Measurements from ENCODE around the gene ECI1.
A peak's percentile ranks its signal among the peaks of the same experiment; 100 is the strongest.

The ECI1 gene, protein sequence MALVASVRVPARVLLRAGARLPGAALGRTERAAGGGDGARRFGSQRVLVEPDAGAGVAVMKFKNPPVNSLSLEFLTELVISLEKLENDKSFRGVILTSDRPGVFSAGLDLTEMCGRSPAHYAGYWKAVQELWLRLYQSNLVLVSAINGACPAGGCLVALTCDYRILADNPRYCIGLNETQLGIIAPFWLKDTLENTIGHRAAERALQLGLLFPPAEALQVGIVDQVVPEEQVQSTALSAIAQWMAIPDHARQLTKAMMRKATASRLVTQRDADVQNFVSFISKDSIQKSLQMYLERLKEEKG

DNA sequence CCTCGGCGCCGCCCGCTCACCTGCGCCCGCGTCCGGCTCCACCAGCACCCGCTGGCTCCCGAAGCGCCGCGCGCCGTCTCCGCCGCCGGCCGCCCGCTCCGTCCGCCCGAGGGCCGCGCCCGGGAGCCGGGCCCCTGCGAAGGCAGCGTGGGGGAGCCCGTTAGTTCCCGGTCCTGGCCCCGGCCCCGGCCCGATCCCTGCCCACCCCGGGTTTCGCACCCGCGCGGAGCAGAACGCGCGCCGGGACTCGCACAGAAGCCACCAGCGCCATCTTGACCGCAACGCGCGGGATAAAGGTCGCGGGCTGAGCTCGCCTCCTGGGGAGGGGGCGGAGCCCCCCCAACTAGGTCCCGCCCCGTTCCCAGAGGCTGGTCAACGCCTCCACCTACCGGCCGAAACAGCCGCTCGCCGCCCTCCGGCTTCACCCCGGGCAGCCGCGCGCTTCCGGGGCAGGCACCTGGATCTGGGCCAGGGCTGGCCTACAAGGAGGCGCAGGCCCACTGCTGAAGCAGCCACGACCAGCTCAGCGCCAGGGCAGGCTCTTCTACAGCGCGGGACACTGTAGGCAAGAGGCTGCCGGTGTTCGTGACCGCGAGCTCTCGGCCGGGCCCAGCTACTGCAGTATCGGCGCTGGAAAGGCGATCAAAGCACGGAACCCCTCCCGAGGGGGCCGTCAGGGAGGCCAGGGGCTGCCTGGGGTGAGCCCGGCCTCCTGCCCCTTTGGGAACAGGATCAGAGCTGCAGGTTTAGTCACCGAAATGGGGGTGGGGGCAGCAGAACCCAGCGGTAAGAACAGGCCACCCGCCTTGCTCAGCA lies at the start of gene ECI1:
Gene ECI1, minus strand, starts transcription at position 292 of the 816 bp plus-strand sequence. Its CDS starts 21 bp downstream, at position 271.
- peak; percentile 79 to 98 (median 93) for DNase-seq
- intact Hi-C loops (cut with DNase I) = no loop called here

DNA sequence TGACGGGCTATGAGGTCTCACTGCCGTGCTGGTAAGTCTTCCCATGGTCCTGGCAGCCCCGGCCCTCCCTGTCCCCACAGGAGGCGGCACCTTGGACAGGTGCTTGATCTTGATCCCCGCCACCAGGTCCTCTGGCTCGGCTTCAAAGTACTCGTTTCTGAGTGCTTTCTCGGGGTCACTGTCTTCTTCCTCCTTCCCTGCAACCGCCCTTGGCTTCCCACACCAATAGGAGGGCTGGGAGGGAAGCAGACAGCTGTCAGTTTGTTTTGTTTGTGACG lies 48.5 kb upstream of the ECI1 start:
- intact Hi-C loops (cut with DNase I) = no loop called here
- no peak for DNase-seq

DNA sequence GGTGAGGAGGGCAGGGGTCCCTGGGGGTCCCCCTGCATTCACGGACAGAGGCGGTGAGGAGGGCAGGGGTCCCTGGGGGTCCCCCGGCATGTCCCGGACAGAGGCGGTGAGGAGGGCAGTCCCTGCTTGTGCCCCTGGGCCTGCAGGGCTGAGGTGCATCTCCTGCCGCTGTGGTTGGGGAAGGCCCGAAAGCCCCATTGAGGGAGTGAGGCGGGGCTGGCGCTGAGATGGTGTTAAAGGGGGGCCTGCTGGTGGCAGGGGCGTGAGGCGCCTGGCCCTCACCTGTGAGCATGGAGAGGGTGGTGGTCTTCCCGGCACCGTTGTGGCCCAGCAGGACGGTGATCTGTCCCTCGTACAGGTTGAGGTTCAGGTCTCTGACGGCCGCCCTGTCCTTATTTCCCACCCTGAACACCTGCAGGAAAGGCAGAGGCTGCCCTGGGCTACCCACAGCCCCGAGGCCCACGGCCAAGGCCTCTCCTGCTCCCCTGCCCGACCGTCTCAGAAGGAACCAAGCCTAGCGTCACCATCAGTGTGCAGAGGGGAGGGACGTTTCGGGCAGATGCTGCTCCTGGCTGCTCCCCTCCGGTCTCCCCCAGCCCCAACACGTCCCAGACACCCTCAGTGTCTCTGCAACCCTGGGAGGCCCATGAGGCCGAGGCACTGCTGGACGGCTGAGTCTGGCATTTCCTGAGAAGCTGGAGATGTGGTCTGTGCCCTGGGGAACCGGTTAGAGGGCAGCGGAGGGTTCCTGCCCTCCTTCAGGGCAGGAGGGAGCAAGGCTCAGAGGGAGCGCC lies 47.9 kb upstream of the ECI1 start:
- no peak for DNase-seq
- intact Hi-C loops (cut with DNase I) = no loop called here

DNA sequence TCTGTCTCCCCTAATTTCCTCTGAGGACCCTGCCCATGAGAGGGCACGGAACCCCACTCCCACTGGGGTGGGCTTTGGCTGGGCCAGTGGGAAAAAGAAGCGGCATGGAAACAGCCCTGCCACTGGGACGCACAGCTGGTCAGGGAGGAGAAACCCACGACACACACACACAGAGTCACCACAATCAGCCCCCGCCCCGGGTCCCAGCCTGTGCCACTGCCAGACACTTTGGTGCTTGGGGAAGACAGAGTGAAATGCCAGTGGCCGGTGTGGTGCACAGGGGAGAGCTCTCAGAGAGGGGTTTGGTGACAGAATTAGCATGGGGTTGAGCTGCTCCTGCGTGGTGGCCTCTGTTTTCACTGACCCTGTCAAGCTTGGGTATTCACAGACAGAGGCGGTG lies 47.2 kb upstream of the ECI1 start:
- intact Hi-C loops (cut with DNase I) = no loop called here
- no peak for DNase-seq

DNA sequence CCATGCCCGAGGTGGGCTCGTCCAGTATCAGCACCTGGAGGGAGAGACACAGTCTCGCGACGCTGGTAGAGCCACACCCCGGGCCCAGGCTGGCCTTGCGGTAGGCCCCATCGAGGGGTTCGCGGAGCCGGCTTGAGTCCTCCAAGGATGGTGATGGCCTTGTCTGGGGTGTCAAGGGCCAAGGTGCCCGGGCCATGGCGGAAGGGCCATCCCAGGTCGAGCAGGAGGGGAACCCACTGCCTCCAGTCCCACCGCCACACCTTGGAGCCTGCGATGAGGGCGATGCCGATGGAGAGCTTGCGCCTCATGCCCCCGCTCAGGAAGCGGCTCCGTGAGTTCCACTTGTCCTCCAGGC lies 46.1 kb upstream of the ECI1 start:
- intact Hi-C loops (cut with DNase I) = no loop called here
- DNase-seq = no peak

DNA sequence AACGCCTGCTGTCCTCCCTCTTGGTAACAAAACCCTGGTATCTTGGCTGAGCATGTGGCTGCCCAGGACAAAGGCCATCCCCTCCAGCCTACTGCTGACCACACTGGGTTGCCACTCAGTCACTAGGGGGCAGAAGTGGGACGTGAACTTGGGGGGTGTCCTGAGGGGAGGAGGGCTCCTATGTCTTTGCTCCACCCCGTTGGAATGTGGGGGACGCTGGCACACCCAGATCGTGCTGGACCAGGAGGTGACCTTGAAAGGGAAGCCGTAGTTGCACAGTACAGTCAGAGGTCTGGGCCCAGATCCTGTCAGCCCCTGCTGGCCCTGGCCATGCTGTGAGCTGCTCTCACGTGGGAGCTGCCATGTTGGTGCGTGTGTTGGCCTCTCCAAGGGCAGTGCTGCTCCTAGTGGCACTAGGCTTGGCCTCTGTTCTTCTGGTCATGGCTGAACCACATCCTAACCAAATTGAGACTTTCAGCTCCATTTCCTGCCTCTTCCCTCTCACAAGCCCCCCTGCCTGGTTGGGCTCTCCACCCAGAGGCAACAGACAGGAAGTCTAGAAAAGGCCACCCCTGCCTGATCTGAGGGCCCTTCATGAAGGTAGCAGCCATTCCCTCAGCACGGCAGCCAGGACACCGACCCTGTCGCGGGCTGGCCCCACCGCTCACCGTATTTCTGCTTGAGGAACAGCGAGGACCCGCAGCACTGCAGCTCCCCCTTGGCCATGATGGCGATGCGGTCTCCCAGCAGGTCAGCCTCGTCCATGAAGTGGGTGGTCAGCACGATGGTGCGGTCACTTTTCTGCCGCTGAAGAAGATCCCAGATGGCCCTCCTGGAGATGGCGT lies 45.5 kb upstream of the ECI1 start:
- intact Hi-C loops (cut with DNase I) = no loop called here
- DNase-seq = peak in 16 of 42 donors; percentile 11 to 61 (median 26)

DNA sequence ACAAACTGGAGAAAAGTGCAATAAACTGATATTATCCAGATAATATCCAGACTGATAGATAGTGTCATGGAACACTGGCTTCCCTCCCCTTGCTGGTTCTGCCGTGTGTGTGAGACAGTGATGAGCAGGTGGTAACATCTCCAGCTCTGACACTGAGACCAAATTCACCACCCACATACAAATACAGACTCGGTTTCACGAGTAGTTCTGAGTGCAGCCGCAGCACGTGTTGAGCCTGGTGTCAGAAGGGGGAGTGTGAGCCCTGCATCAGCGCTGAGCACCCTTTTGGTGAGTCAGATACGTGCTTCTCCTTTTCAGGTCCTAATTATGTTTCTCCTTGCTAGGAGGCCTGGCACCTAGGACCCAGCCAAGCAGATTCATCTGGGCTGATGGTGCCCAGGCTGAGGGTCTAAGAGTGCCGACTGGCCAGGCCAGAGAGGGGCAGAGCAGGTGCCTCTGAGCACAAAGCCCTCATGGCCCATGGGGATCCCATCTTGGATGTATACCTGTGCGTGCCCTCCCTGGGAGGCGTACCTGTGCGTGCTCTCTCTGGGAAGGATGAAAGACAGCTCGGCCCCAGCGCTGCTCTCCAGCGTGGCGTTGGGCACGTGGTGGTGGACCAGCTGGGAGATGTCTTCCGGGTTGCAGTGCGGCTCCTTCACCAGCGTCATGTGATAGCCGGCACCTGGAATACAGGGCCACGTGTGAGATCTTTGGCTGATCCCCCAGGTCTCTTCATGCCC lies 43.8 kb upstream of the ECI1 start:
- peak; percentile 47 to 93 (median 78) for DNase-seq
- intact Hi-C loops (cut with DNase I) = no loop called here

DNA sequence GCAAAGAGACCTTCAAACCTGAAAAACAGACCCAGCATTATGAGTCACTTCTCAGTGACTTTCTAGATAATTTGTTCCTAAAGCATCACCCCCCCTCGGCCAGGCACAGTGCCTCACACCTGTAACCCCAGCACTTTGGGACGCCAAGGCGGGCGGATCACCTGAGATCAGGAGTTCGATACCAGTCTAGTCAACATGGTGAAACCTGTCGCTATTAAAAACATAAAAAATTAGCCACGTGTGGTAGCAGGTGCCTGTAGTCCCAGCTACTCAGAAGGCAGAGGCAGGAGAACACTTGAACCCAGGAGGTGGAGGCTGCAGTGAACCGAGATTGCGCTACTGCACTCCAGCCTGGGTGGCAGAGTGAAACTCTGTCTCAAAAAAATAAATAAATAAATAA lies 40.8 kb upstream of the ECI1 start:
- intact Hi-C loops (cut with DNase I) = no loop called here
- no peak for DNase-seq

DNA sequence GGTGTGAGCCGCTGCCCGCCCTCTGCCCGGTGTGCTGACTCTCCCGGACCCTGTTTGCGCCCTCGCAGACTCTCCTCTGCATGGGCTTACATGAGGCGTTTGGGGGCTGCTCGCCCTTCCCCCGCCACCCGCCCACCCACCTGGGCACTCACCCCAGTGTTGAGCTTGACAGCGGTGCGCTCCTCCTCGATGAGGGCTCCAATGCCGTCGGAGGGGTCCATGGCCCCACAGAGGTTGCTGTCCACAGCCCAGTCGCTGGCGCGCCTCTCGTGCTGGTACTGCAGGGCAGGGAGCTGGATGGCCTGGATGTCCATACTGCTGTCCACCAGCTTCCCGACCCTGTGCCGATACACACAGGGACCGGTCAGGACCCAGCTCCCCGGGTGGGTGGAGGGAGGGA lies 37.9 kb upstream of the ECI1 start:
- DNase-seq = no peak
- intact Hi-C loops (cut with DNase I) = no loop called here

DNA sequence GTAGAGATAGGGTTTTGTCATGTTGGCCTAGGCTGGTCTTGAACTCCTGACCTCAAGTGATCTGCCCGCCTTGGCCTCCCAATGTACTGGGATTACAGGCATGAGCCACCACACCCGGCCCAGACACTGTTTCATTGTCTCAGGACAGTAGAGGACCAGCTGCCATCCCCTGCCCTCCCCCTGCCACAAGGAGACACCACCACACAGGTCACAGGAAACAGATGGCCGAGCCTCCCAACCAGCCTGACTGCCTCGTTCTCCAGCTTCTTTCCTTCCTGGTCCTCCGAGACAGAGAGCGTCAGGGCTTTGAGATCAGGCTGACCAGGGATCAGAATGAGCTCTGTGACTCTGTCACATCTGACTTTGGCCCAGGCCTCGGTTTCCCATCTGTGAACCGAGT lies 37.3 kb upstream of the ECI1 start:
- intact Hi-C loops (cut with DNase I) = no loop called here
- no peak for DNase-seq

DNA sequence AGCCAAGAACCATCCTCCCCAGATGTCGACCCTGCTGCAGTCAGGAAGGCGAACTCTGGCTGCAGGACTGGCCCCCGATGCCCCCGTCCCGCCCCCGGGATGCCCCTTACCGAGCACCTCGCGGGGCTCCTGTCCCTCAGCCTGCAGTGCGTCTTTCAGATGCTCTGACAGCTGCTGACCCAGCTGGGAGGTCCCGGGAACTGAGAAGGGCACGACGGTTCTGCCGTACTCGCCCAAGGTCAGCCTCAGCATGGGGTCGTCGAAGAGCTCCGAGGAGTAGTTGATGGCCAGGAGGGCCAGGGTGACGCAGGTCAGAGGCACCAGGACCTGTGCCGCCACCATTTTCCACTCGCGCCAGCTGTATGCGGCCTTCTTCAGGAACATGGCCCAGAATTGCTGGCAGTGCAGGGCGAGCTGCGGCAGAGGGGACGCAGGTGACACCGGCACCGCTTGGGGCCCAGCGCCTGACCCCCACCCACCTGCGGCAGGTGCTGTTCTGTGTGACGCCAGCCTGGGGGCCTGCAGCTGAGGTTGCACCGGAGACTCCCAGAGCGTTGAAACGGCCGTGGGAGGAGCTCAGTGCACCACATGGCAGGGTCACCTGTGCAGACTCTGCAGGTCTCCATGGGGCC lies 36.6 kb upstream of the ECI1 start:
- intact Hi-C loops (cut with DNase I) = no loop called here
- no peak for DNase-seq

DNA sequence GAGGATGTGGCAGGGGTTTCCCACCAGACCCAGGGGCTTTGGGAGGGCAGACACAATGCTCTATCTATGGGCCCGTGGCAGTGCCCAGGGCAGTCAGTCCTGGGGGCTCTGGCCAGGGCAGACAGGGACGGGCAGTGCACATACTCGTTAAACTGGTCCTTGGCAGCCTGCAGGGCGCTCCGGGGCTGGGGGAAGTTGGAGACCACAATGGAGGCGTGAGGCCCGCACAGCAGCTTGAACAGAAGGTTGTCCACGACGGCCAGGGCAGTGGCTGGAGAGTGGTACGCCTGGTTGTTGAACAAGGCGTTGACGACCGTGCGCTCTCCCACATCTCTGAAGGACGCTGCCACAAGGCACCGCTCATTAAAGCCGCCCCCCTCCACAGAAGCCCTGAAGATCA lies 35.2 kb upstream of the ECI1 start:
- DNase-seq = no peak
- intact Hi-C loops (cut with DNase I) = no loop called here

DNA sequence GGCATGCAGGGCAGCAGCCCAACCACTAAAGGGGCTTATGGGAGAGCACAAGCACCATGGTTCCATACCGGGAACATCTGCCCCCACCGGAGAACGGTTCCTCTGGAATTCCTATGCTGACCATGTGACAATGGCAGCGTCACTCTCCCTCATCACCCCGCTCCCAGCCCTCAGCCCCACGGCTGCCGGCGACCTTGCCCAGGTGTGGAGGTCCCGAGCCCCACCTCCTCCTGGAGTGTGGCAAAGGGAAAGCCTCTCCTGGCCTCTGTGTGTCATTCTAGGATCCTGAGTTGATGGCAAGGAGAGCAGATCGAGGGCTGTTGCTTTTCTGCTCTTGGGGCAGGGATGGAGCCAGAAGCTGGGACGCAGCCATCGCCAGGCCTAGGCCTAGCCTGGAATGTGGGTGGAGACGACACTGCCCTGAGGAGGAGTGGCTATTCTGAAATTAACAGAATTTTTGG lies 34.4 kb upstream of the ECI1 start:
- intact Hi-C loops (cut with DNase I) = no loop called here
- DNase-seq = no peak

DNA sequence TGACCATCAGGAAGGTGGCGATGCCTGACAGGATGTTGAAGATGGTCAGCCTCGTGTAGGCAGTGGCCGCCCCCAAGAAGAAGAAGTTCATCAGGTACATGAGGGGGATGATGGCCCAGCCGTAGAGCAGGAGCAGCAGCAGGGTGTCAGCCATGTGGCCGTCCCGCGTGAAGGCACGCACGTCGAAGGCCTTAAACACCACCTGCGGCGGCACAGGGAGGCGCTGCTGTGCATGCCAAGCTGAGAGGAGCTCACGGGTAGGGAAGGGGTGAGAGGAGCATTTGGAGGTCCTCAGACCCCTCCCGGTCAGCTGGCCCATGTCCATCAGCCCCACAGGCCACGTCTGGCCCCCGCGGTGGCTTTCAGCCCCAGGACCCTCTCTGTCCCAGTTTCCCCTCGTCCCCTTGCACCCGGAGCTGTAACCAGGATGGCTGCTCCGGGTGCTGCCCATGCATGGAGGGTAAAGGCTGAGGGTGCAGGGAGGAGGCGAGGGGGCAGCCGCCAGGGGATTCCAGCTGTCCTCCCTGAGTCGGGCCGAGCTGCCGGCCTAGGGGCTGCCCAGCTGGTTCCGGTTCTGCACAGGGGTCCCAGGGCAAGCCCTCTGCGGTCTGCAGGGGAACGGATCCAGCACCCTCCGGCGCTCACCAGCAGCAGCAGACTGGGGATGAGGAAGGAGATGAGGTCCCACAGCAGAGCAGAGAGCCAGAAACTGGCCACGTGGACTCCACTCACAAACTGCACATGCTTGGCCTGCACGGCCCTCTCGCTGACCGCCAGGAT lies 33.6 kb upstream of the ECI1 start:
- intact Hi-C loops (cut with DNase I) = no loop called here
- no peak for DNase-seq

DNA sequence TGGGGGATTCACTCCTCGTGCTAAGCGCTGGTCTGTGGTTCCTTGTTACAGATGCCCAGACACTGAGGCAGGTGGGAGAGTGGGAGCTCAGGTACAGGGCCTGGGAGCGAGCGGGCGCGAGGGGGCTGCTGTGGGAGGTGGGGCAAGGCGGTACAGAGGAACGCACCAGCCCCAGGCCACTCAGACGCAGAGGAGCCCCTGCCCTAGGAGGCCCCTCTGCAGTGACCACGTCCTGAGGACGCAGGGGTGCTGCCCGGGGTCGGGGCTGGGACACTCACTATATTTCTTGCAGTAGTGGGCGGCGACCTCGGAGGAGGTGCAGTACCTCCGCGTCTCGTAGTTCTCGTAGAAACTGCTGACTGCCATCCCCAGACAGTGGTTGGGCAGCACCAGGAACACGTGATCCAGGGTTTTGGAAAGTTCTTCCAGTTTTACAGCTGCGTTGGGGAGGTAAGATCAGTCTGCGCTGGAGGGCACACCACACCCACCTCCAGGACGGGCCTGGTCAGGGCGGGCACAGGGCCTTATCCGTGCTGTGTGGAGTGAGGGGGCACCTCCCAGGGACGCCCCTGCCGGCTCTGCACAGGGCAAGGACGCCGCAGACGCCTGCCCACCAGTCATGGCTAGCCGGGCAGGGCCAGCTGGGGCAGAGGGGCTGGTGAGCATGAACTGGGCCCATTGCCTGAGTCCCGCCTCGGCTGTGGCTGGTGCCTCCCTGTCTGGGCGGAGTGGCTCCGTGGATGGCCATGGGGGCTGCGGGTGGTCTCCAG lies 32.8 kb upstream of the ECI1 start:
- DNase-seq = no peak
- intact Hi-C loops (cut with DNase I) = no loop called here

DNA sequence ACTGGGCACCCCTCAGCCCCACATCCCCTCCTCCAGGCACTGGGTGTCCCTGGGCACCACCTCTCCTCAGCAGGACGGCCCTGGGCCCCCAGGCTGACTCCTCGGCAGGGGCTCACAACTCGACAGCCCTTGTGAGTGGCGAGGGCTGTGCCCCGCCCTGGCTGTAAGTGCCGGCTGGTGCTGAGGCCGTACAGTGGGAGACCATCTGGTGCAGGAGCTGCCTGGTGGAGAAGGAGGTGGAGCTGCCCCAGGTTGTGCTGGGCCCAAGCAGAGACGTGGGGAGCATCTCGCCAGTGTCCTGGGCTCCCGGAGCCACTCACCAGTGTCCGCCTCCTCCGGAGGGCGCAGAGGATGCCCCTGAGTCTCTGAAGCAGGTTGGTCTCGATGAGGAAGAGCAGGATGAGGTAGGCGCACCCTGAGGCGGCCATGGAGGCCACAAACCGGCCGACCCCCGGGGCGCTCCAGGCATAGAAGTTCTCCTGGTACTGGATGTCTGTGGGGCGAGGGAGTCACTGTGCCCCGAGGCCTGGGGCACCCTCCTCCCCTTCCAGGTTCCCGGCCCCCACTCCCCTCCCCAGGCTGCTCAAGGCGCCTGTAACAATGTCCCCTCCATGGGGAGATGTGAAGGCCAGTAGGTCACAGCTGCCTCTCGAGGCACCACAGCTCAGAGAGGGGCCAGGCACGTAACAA lies 31.6 kb upstream of the ECI1 start:
- intact Hi-C loops (cut with DNase I) = no loop called here
- DNase-seq = no peak
